HG03571 (cell line): ENCODE measurements around the gene LMO1.

Experiments used
- ATAC-seq: cut with Tn5 transposase; IDR thresholded peaks from one replicate; pipeline ENCODE4 v1.9.1; 2021; ENCODE audit not compliant: unreplicated experiment

The LMO1 gene

DNA sequence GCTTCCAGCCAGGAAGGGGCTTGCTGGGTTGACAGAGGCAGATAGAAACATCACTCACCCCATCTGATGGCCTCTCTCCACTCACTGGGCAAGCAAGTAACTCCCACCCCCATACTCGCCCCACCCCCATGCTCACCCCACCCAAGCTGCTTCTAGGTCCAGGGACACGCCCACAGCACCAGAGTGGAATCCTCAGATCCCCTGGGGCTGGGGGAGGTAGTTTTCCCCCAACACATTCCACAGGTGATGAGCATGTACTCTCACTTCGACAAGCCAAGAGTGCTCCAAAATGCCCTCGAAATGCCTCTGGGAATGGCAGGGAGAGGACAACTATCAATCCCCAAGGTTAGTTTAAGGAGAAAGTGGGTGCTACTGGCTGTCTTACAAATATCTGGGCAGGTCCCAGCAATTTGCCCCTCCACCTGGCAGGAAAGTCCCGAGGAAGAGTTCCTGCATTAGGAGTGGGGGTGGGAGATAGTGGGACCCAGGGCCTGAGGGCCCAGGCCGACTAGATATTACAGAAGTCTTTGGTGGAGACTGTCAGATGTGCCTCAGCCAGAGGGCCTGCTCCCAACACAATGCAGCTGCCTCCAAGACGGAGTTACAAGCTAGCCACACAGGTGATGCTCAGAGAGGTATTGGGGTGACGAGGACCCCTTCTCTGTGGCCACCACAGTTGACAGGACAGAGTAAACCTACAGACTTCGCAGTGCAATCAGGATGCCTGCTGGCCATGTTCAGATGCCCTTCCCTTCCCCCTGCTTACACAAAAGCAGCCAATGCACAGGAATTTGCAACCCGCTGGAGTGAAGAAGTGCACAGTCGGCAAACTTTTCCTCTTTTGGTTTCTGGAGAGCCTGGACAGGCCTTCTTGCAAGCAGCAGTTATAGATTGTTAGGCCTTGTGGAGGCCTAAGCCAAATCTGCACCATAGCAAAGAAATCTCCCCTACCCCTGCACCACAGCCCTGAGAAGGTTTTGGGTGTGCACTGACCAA is 2.9 kb upstream of the LMO1 start:
- ATAC-seq = no peak

DNA sequence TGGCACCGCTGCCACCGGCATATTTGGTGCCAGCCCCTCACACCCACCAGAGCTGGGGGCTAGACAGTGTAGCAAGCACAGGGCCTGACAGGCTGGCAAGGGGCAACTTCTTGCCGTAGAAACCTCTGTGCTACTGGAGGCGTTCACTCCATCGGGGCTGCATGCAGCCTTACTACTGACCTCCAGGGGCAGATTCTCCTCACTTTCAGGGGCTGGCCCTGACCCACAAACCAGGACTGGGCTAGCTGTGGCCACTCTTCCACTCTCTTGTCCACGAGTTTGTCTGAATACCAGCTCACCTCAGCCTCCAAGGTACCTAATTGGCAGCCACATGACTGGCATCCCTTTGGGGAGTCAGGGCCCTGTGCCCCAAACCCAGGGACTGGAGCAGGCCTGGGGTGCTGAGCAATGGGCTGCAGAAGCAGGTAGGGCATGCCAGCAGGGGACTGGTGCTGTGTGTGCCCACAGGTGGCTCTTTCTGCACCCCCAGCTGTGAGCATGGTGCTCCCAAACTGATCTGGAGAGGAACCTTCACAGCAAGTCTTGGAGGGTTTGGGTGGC is 2.1 kb upstream of the LMO1 start:
- no peak for ATAC-seq

GRCh38 chr11:8263109-8263768 is 439 bp downstream of the LMO1 start:
- ATAC-seq = no peak

GRCh38 chr11:8262552-8263108 is 1.0 kb downstream of the LMO1 start:
- ATAC-seq = no peak

DNA sequence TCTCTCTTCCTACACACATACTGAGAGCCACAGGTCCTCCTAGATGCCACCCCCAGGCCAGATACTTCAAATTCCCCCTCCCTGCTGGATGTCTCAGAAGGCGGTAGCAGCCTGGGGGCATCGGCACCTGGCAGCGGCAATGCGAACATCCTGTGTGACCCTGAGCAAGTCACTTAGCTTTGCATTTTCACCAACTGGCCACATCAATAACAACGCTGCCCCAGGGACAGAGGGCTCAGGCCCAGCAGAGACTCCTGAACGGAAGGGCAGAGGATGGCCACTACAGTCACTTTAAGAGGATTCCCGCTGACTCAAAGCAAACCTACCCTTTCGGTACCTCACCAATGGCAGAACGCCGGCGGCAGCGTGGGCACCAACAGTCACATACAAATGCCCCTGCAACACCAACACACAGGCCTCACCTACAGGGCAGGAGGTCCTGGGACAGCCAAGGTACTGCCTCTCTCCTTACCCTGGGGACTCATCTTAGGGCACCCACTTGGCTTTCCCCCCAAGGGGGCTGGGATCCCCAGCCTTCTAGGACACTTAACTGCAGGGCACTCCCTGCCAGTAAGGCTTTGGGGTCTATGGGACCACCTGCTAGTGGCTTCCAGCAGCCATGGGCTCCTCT is 1.6 kb downstream of the LMO1 start:
- no peak for ATAC-seq

DNA sequence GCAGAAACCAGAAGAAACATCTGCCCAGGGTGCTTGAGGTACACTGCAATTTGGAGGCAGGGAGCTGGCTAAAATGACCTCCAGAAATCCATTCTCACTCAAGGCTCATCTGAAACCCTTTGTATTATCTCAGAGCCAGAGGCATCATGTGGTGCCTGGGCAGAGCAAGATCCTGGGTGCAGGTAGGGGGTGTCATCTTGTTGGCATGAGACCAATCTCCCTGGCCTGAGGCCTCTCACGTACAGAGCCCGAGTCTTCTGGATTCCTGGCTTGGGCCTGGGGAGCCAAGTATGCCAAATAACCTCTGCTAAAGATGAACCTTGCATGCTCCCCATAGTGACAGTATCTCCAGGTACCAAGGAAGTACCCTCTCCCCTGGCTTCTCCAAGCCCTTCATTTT is 2.4 kb downstream of the LMO1 start:
- no peak for ATAC-seq

DNA sequence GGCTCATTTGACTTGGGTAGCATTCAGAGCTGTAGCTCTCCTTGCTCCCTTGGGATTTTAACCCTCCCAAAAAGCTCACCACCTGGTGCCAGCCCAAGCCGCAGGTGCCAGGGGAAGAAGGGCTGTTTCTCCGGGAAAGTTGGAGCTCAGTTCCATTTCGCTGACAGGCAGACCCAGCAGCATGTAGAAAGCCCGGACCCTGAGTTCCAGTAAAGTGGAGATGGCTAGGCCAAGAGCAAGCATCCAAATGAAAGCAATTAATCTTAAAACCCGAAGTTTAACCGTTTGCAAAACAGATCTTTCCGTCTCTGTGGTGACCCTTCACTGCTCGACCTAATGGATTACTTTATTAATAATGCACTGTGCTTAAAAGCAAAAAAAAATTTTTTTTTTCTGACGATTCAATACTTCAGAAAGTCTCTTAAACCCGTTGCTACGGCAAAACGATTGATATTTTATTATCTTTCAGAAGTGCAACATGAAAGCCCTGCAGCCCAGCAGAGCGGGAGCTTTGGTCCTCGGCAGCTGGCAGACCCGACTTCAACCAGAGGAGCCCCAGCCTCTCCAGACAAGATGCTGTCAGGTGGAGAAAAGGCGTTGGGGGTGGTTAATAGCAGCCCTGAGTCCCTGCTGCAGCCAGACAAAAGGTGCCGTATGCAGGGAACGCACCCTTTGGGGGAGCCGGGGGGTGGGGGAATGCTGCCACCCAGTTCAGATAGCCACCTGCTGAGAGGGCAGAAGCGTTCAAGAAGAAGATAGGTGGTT is 3.3 kb downstream of the LMO1 start:
- no peak for ATAC-seq

GRCh38 chr11:8259306-8259959 is 4.2 kb downstream of the LMO1 start:
- ATAC-seq = no peak

GRCh38 chr11:8258784-8259183 is 4.9 kb downstream of the LMO1 start:
- ATAC-seq = no peak

DNA sequence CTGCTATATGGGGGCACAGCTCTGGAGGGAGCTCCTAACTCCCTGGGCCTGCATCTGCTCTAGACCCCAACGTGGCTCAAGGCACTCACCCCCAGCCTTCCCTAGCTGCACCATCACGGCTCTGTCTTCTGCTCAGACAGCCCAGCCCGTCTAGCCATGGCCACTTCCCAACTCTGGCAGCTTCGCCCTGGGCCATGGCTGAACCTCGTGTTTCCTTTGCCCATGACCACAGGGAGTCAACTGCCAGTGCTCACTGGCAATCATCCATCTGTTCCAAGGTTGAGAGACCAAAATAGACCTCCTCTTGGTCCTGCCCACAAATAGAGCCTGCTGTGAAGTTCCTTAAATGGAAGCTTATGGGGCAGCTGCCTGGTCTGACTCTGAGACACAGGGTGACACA is 5.4 kb downstream of the LMO1 start:
- no peak for ATAC-seq

DNA sequence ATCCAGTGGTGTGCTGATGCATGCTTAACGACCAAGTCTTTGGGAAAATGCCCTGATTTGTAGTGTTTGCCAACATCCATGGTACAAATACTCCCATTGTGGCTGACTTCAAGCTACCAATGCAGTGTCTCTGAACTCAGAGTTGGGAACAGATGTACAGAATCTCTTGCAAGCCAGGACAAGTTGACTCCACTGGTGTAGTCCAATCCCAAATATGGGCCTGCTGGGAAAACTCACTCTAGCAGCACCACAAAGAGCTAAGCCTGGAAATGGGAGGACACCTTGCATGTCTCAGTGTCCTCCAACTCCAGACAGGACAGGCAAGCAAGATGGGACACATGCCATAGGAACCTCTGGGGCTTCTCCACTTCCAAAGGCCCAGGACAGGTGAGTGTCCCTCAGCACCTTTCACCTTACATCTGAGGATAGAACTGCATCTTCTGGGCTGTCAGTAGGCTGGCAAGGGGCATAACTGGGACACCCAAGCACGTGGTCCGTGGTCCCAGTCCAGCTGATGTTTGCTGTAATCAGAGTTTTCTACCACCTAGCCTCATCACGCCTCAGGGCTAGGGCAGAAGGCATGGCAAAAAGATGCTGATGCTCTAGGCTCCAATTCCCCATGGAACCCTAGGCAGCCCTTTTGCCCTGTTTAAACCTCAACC is 6.5 kb downstream of the LMO1 start:
- no peak for ATAC-seq

- ATAC-seq = no peak
These were observed 7.2 kb downstream of the LMO1 start for GRCh38 chr11:8256271-8257002.

DNA sequence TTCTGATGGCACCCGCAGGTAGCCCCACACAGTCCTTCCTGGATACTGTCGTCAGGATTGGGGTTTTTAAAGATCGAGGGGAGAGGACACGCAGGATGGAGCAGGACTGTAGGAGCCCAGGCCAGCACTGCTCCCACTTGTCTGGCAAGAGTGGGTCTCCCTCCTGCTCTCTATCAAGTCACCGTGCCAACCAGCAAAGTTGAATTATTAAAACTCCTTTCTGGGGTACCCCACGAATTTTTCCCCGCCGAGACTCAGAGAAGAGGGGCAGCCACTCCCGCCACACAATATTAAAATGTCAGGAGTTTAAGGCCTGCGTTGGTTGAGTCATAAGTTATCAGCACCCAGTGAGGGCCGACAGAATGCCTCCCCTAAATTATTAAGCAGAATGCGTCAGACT is 10.1 kb downstream of the LMO1 start:
- no peak for ATAC-seq

DNA sequence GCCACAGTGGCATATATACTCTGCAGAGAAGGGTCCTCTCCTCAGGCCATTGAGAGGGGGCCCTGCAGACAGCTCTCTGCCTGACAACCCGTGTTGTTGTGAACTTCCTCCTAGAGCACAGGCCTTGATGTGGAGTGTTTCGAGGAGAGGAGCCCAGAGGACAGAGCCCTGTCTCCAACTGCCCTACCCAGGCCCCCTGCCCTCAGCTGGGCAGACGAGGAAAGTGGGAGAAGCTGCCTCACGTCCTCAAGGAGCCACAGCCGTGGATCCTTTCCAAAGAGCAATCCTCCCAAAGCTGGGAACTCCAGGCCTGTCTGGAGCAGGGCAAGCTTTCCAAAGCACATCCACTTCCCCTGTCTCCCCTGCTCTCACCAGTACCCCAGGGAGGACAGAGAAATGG is 10.7 kb downstream of the LMO1 start:
- no peak for ATAC-seq

GRCh38 chr11:8252388-8252787 is 11.3 kb downstream of the LMO1 start:
- ATAC-seq = no peak

DNA sequence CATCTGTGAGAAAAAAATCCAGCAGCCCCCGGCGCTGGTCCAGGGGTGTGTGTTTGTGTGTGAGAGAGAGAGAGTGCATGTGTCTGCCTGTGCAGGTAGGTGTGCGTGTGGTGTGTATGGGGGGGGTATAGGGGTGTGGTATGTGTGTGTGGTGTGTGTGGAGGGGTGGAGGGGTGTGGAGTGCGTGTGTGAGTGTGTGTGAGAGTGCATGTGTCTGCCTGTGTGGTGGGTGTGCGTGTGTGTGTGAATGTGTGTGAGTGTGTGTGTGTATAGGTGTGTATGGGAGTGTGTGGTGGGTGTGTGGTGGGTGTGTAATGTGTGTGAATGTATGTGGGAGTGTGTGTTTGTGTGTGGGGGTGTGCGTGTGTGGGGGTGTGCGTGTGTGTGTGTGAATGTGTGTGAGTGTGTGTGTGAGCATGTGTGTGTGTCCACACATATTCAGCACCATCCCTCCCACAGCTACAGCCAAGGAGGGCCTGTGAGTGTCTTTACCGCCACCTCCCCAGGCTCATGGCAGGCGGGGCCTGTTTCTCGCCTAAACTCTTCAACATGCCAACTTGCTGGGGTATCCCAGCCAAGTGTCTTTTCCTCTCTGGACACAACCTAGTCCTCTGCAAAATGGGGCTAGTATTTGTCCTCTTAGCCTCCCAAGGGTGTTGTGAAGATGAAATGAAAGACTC is 11.9 kb downstream of the LMO1 start:
- ATAC-seq = no peak

DNA sequence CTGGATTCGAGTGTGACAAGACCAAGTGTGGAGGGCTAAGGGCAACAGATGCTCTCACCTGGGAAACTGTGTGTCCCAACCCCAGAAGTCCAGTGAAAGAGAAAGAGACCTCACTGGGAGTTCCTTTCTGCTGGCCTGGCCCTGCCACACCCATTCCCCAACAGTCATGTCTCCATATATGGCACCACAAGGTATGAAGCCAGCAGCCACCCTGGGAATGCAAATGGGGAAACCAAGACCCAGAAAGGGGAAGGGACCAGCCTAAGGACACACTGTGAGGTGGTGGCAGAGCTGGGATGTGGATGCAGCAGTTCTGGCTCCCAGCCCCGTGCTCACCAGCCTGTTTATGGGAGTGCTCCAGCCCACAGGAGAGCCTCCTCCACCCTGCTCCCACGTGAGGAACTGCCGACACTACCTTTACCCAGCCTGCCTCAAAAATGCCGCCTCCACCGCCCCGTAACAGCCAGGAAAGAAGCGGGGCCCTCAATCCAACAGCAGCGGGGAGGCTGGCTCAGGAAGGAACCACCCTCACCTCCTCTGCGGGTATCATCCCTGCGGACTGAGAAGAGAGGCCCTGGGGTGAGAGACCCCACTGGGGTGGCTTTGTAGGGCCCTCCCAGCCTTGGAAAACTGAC is 12.6 kb downstream of the LMO1 start:
- no peak for ATAC-seq

GRCh38 chr11:8250434-8250833 is 13.2 kb downstream of the LMO1 start:
- no peak for ATAC-seq
